GM10847 (cell line): ENCODE measurements around the gene ROBO1.

Experiments used
- POLR2A ChIP-seq: IDR thresholded peaks from 2 replicates; pipeline ENCODE4 v1.6.1; 2011; ENCODE audit not compliant: insufficient read length; ENCODE audit errors: extremely low read depth

Gene ROBO1

DNA sequence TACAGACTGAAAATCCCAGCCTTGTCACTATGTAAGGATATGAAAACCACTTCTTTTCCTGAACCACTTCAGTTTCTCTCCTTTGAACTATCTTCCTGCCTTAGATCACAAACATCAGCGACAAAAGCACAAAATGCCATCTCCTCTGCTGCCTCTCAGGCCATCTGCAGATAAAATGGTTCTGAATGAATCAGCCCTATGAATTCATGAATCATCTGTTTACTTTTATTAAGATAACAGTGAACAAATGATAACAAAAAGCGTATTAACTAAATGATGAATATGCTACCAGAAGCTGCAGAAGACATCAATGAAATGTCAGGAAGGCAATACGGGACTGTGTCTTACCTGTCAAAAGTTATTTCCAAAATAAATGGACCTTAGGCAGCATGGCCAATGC, 928.1 kb downstream of the ROBO1 start:
- no peak for TF ChIP-seq POLR2A

- TF ChIP-seq POLR2A: no peak
Measured at GRCh38 chr3:78838362-78838761, 929.4 kb downstream of the ROBO1 start.

DNA sequence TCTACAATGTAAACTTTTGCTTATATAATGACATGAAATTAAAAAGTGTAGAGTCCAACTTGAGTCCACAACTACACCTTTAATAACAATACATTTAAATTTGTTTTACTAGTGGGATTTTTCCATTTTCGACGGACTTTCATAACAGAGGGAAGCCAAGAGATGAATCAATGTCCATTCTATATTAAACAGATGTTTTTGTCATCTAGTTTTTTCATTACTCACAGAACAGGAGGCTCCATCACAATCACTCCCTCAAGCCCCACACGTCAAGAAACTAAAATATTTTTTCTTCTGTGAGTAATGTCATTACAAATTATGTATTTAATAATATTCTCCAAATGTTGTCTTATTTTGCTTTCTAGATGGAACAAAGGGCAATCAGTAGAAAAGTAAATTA, 932.9 kb downstream of the ROBO1 start:
- no peak for TF ChIP-seq POLR2A

GRCh38 chr3:78832785-78833204, 935.0 kb downstream of the ROBO1 start:
- no peak for TF ChIP-seq POLR2A

GRCh38 chr3:78831446-78831972, 936.3 kb downstream of the ROBO1 start:
- TF ChIP-seq POLR2A: no peak

- no peak for TF ChIP-seq POLR2A
Measured at GRCh38 chr3:78830470-78830869, 937.3 kb downstream of the ROBO1 start.

GRCh38 chr3:78827618-78828017, 940.2 kb downstream of the ROBO1 start:
- TF ChIP-seq POLR2A: no peak

GRCh38 chr3:78825858-78826215, 942.0 kb downstream of the ROBO1 start:
- TF ChIP-seq POLR2A: no peak

DNA sequence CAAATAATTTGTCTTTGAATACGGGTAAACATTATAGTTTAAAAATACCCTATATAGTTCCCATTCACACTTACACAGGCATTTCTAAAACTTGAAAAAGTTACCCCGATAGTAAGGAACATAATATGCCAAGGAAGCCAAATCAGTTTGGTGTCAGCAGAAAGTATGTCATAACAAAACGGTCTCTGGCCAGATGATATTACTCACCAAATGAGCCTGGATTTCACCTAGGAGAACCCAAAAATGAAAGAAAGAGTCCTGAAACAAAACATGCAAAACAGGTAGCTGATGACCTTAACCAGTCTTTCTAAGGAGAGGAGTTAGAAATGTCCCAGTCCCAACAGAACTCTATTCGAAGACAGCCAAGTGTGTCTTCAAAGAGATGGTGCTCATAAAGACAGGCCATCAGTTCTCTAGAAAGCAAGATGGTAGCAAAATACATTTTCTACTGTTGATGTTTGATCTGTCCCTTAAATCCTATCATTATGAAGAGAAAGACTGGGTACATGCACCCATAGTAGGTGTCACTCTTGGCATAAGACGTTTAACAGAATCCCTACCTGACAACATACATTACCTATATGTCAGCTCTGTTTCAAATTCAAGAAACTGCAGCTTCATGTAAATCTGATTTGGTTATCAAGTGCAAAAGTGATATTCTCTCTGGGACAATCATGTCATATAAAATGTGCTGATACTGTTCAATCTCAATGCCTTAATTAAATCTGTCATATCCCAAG, 942.5 kb downstream of the ROBO1 start:
- no peak for TF ChIP-seq POLR2A

GRCh38 chr3:78823859-78824258, 943.9 kb downstream of the ROBO1 start:
- TF ChIP-seq POLR2A: no peak

GRCh38 chr3:78823434-78823833, 944.4 kb downstream of the ROBO1 start:
- no peak for TF ChIP-seq POLR2A

DNA sequence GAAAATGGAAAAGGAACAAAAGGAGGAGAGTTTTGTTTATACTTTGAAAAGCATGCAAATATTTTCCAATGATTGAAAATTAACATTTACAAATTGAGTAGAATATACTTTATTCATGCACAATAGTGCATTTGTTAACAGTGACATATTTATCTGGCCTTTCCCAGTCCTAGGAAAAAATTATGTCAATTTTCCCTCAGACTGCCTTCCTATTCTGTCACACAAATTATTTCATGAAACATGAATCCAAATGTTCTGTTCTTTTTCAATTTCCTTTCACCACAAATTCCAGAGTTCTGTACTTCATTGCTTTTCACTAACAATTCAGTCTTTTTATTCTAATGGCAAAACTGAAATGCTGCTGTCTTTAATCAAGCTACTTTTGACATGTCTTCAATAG, 945.1 kb downstream of the ROBO1 start:
- TF ChIP-seq POLR2A: no peak

DNA sequence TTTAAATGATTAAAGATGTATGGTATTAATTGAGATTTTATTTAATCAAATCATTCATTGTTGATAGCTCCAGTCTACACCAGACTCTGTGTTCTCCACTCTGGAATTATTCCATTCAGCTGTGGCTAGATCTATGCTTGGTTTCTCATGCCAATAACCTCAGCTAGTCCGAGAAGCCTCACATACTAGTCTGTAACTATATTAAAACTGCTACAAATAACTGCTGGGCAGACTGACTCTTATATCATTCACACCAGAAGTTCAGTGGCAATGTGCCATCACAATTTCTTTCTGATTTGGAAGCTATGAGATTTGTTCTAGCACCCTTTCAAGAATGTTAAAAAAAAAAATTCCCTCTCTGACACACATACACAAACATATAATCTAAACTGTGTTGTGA, 947.3 kb downstream of the ROBO1 start:
- no peak for TF ChIP-seq POLR2A

DNA sequence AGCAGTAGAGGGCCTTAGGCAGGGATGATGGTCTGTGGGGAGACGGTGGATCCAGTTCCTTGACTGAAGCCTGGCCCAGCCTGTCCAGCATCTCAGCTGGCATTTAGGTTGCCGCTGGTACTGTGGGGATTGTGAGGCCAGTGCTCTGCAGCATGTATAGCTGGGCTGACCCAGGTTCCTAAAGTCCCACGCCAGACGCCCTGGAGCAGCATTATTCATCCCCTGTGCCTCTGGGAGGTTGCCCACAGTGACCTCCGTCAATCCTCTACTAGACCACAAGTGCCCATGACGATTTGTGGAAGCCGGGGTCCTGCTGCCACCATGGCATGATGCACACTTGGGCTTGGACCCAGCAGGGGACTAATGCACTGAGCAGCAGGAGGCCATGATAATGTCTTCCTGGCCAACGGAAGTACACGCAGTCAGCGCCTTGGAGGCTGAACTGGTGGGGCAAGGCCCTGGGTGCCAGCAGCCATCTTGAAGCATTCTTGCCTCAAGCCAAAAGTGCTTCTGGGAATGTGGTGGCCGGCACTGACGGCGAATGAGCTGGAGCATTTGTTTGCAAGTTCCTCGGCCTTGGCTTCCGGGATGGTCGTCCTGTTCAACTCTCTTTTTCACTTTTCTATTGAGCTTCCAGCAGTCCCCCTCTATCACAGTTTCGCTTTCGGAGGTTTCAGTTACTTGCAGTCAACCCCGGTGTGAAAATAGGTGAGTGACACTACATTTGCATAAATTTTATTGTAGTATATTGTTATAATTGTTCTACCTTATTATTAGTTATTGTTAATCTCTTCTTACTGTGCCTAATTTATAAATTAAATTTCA, 949.4 kb downstream of the ROBO1 start:
- no peak for TF ChIP-seq POLR2A

DNA sequence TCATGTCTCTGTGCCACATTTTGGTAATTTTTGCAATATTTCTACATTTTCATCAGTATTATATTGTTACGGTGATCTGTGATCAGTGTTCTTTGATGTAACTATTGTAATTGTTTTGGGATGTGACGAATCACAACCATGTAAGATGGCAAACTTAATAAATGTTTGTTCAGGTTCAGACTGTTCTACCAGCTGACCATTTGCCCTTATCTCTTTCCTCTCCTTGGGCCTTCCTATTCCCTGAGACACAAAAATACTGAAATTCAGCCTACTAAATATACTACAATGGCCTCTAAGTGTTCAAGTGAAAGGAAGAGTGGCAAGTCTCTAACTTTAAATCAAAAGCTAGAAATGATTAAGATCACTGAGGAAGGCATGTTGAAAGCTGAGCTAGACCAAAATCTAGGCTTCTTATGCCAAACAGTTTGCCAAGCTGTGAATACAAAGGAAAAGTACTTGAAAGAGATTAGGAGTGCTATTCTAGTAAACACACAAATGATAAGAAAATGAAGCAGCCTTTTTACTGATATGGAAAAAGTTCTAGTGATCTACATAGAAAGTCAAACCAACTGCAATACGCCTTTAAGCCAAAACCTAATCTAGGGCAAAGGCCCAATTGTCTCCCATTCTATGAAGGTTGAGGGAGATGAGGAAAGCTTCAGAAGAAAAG, 952.8 kb downstream of the ROBO1 start:
- no peak for TF ChIP-seq POLR2A

- no peak for TF ChIP-seq POLR2A
Measured at GRCh38 chr3:78812166-78812565, 955.6 kb downstream of the ROBO1 start.
